ENCODE data around the gene TJAP1. TPM values are rescaled to one million over a fixed set of nuclear protein-coding genes. Genes with fewer than 3 reads are reported as not detected.

Gene TJAP1
- total and polyA plus RNA-seq, 2 of the 8 experiments (the other 6 are each of a cell fraction or from before 2014, with no cell fraction given) = 30.7 to 40.4 TPM

- no peaks in the 10 kb centered on the region for H3K9me3 ChIP-seq (ENCODE audit: insufficient read depth in 2 of 2, low read depth in 1 of 2, low read length in 1 of 2)
- H3K23ac ChIP-seq (ENCODE audit: insufficient read length) = no peak overlapping the region
- no peaks in the 10 kb centered on the region for H3K23me2 ChIP-seq (ENCODE audit: low read depth, low read length)
- no peak for DNase-seq (ENCODE audit: low read depth in 1 of 2, low spot score in 2 of 2)
- no peak overlapping the region for H2BK12ac ChIP-seq (ENCODE audit: low read depth, low read length)
- H4K20me1 ChIP-seq (replicated peaks in 1 of 2; ENCODE audit: control insufficient read depth in 1 of 2, insufficient read depth in 2 of 2, low read length in 2 of 2) = peaks cover 6 to 19% of the 10 kb centered on the region in 2 experiments
- H3K36me3 ChIP-seq (ENCODE audit: control insufficient read depth in 2 of 4, insufficient read depth in 4 of 4, low read length in 3 of 4) = peaks cover 14 to 36% (median 28%) of the 10 kb centered on the region in 4 experiments; a peak in 7 of 8 replicates
- H2BK5ac ChIP-seq (ENCODE audit: low read depth, low read length) = no peak overlapping the region
- H2BK20ac ChIP-seq (ENCODE audit: low read length) = no peak overlapping the region
- H2AK5ac ChIP-seq (ENCODE audit: low read depth, low read length) = no peak overlapping the region
- no peak overlapping the region for H2BK15ac ChIP-seq (ENCODE audit: low read length)
- H3K56ac ChIP-seq (replicated peaks; ENCODE audit: insufficient read length, low read depth, low read length) = no peak overlapping the region
- ChIA-PET POLR2A (ENCODE audit: partially characterized antibody) (interaction anchor here (0.8 to 5.6 kb wide), 5 partner anchors 8 to 42 kb away, joined by 3 to 27 read pairs (median 6); partner anchors contain the start of genes DLK2 and LRRC73), CTCF (ENCODE audit: partially characterized antibody) (interaction anchor here (0.6 to 32.9 kb wide), 13 partner anchors 3 to 268 kb away, joined by 3 to 536 read pairs (median 4); partner anchors contain the start of genes DLK2, DNPH1, LRRC73 and TJAP1)
- H3K27ac ChIP-seq (ENCODE audit: low read depth, low read length) = no peak overlapping the region
- H4K8ac ChIP-seq (ENCODE audit: extremely low read depth, insufficient read depth, low read length) = no peak overlapping the region
- no peaks in the 10 kb centered on the region for H3K27me3 ChIP-seq (replicated peaks in 1 of 4; ENCODE audit: control insufficient read depth in 3 of 4, extremely low read depth in 1 of 4, insufficient read depth in 3 of 4, low read length in 3 of 4)
- H3K4me1 ChIP-seq (replicated peaks in 1 of 4; ENCODE audit: control insufficient read depth in 3 of 4, insufficient read depth in 4 of 4, low read length in 3 of 4) = peaks cover 4 to 12% (median 8%) of the 10 kb centered on the region in 4 experiments
- H3K18ac ChIP-seq (ENCODE audit: extremely low read depth, low read length) = no peak overlapping the region
- H3K79me2 ChIP-seq (ENCODE audit: control insufficient read depth in 1 of 2, insufficient read depth in 2 of 2, low read length in 2 of 2) = peaks cover 4 to 29% of the 10 kb centered on the region in 2 experiments; a peak in 3 of 4 replicates
- no peak overlapping the region for H3K4ac ChIP-seq (replicated peaks; ENCODE audit: insufficient read length, low read depth, low read length)
- no peak overlapping the region for H3K4me2 ChIP-seq (ENCODE audit: insufficient read depth in 1 of 2, low read depth in 2 of 2, low read length in 2 of 2)
- H3K79me1 ChIP-seq (ENCODE audit: low read depth, low read length) = peaks cover 11% of the 10 kb centered on the region; the same call in 1 of the 2 replicates
- 80% methylated on average over 7 of the region's 12 CpGs; no CpG with 5 or more reads in 1 of the 2 experiments for WGBS, 2 experiments (ENCODE audit: extremely low coverage in 1 of 2, insufficient coverage in 1 of 2, insufficient read length in 1 of 2, insufficient replicate concordance in 2 of 2, low coverage in 1 of 2, low lambda C conversion rate in 2 of 2, missing lambda C conversion rate in 1 of 2)
- no peak overlapping the region for H3K4me3 ChIP-seq (ENCODE audit: extremely low read depth in 1 of 4, insufficient read depth in 2 of 4, low read depth in 3 of 4, low read length in 4 of 4)
- H4K91ac ChIP-seq (replicated peaks; ENCODE audit: insufficient read length, low read length) = no peak overlapping the region
- H3K14ac ChIP-seq (ENCODE audit: insufficient read length) = no peak overlapping the region
- H2AFZ ChIP-seq (ENCODE audit: low read length) = no peak overlapping the region
- no peak overlapping the region for H3K9ac ChIP-seq (replicated peaks in 1 of 4; ENCODE audit: extremely low read depth in 1 of 4, low read depth in 3 of 4, low read length in 3 of 4)
- FAIRE-seq = no peak
- no peak overlapping the region for H2BK120ac ChIP-seq (replicated peaks; ENCODE audit: low read depth, low read length)
- no peak overlapping the region for H4K5ac ChIP-seq (ENCODE audit: insufficient read length, low read depth, low read length)
- TF ChIP-seq RNF2 (IDR thresholded peaks at IDR 0.05; ENCODE audit: borderline replicate concordance, low read depth, low read length, missing control alignments, poor library complexity, severe bottlenecking) (no peak), RXRA (IDR thresholded peaks at IDR 0.05; ENCODE audit: insufficient read depth, low read depth, low read length) (no peak), KDM5A (IDR thresholded peaks at IDR 0.05; ENCODE audit: low read length) (no peak), TEAD4 (IDR thresholded peaks at IDR 0.05; ENCODE audit: low read depth, low read length) (no peak), GTF2F1 (IDR thresholded peaks at IDR 0.05; ENCODE audit: borderline replicate concordance, low read depth, low read length) (no peak), EP300 (IDR thresholded peaks at IDR 0.05; ENCODE audit: borderline replicate concordance in 1 of 2, low read depth in 2 of 2, low read length in 2 of 2) (no peak), MAFK (IDR thresholded peaks at IDR 0.05; ENCODE audit: low read depth, low read length) (no peak), CEBPB (IDR thresholded peaks at IDR 0.05; ENCODE audit: low read depth, low read length) (no peak), CBX5 (IDR thresholded peaks at IDR 0.05; ENCODE audit: low read depth, low read length) (no peak), SIX5 (IDR thresholded peaks at IDR 0.05; ENCODE audit: low read depth, low read length) (no peak), NRF1 (IDR thresholded peaks at IDR 0.05; ENCODE audit: low read depth, low read length) (no peak), ATF3 (IDR thresholded peaks at IDR 0.05; ENCODE audit: insufficient read depth, low read depth, low read length) (no peak)
Observed at GRCh38 chr6:43497689-43498088, 20.3 kb downstream of the TJAP1 start.

Measured in H1 (cell line).